ENCODE results near the gene CLIC5. TPM values are rescaled to one million over a fixed set of nuclear protein-coding genes. Genes with fewer than 3 reads are reported as not detected.

The CLIC5 gene
- total RNA-seq, 2 experiments from 2014 or later = 6.0 to 6.4 TPM

GRCh38 chr6:46048646-46049297 lies 33.1 kb upstream of the CLIC5 start:
- DNase-seq (no peak), ATAC-seq (ENCODE audit: low read depth) (no peak)
- H3K4me1 Mint-ChIP-seq = peaks cover 9% of the 10 kb centered on the region
- H3K36me3 Mint-ChIP-seq = no peaks in the 10 kb centered on the region
- no peak overlapping the region for H3K27ac Mint-ChIP-seq
- H3K4me3 Mint-ChIP-seq = no peak overlapping the region
- H3K9me3 Mint-ChIP-seq = no peaks in the 10 kb centered on the region
- H3K27me3 Mint-ChIP-seq = peaks cover 10% of the 10 kb centered on the region
- POLR2A ChIA-PET = no interaction called here

GRCh38 chr6:46046558-46047174 lies 31.0 kb upstream of the CLIC5 start:
- Mint-ChIP-seq H3K36me3 (no peaks in the 10 kb centered on the region), H3K4me3 (no peak overlapping the region), H3K4me1 (peaks cover 4% of the 10 kb centered on the region), H3K27ac (no peak overlapping the region), H3K9me3 (no peaks in the 10 kb centered on the region), H3K27me3 (peaks cover 10% of the 10 kb centered on the region)
- POLR2A ChIA-PET = no interaction called here
- ATAC-seq (ENCODE audit: low read depth) = no peak
- DNase-seq = no peak

- H3K9me3 Mint-ChIP-seq = no peaks in the 10 kb centered on the region
- POLR2A ChIA-PET = no interaction called here
- no peaks in the 10 kb centered on the region for H3K36me3 Mint-ChIP-seq
- DNase-seq = no peak
- H3K27ac Mint-ChIP-seq = no peak overlapping the region
- H3K27me3 Mint-ChIP-seq = peaks cover 6% of the 10 kb centered on the region
- H3K4me3 Mint-ChIP-seq = no peak overlapping the region
- ATAC-seq (ENCODE audit: low read depth) = no peak
- H3K4me1 Mint-ChIP-seq = peaks cover 4% of the 10 kb centered on the region
Observed at GRCh38 chr6:46044881-46045617, 29.4 kb upstream of the CLIC5 start.

- Mint-ChIP-seq H3K36me3 (no peaks in the 10 kb centered on the region), H3K9me3 (no peaks in the 10 kb centered on the region), H3K4me1 (peaks cover 4% of the 10 kb centered on the region), H3K27ac (no peak overlapping the region), H3K27me3 (peaks cover 2% of the 10 kb centered on the region), H3K4me3 (no peak overlapping the region)
- peak; percentile 77 for ATAC-seq (ENCODE audit: low read depth)
- DNase-seq = no peak
- POLR2A ChIA-PET = no interaction called here
Observed at GRCh38 chr6:46042355-46042999, 26.8 kb upstream of the CLIC5 start.

GRCh38 chr6:46040288-46040687 lies 24.6 kb upstream of the CLIC5 start:
- Mint-ChIP-seq H3K27me3 (peaks cover 2% of the 10 kb centered on the region), H3K4me3 (no peak overlapping the region), H3K27ac (no peak overlapping the region), H3K36me3 (no peaks in the 10 kb centered on the region), H3K4me1 (peaks cover 3% of the 10 kb centered on the region), H3K9me3 (no peaks in the 10 kb centered on the region)
- ATAC-seq (ENCODE audit: low read depth) = no peak
- no peak for DNase-seq
- POLR2A ChIA-PET = no interaction called here

GRCh38 chr6:46039646-46040045 lies 24.0 kb upstream of the CLIC5 start:
- no peak for DNase-seq
- Mint-ChIP-seq H3K27ac (no peak overlapping the region), H3K36me3 (no peaks in the 10 kb centered on the region), H3K4me3 (no peak overlapping the region), H3K4me1 (peaks cover 2% of the 10 kb centered on the region), H3K27me3 (peaks cover 2% of the 10 kb centered on the region), H3K9me3 (no peaks in the 10 kb centered on the region)
- POLR2A ChIA-PET = no interaction called here
- ATAC-seq (ENCODE audit: low read depth) = no peak

GRCh38 chr6:46036911-46037310 lies 21.3 kb upstream of the CLIC5 start:
- Mint-ChIP-seq H3K4me3 (no peak overlapping the region), H3K4me1 (no peaks in the 10 kb centered on the region), H3K36me3 (no peaks in the 10 kb centered on the region), H3K27ac (no peak overlapping the region), H3K27me3 (peaks cover 2% of the 10 kb centered on the region), H3K9me3 (no peaks in the 10 kb centered on the region)
- DNase-seq (no peak), ATAC-seq (ENCODE audit: low read depth) (no peak)
- POLR2A ChIA-PET = no interaction called here

DNA sequence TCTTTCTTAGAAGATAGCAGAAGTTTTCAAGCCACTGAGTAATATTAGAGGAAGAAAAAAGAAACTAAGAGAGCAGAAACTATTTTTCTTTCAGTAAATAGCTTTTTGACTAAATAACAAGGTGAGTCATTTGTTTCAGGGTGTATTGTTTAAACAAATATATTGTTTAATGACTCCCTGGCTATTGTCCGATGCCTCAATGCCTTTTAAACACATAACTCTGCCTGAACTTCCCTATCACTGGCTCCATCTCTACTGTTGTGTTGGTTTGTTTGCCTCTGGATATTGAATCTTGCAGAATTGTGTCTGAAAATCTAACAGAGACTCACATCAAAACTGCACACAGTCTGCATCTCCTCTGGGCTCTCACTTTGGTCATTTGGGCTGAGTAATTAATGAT lies 19.6 kb upstream of the CLIC5 start:
- Mint-ChIP-seq H3K4me3 (no peak overlapping the region), H3K27ac (no peak overlapping the region), H3K4me1 (no peaks in the 10 kb centered on the region), H3K27me3 (peaks cover 2% of the 10 kb centered on the region), H3K9me3 (no peaks in the 10 kb centered on the region), H3K36me3 (no peaks in the 10 kb centered on the region)
- DNase-seq = no peak
- no peak for ATAC-seq (ENCODE audit: low read depth)
- POLR2A ChIA-PET = no interaction called here

DNA sequence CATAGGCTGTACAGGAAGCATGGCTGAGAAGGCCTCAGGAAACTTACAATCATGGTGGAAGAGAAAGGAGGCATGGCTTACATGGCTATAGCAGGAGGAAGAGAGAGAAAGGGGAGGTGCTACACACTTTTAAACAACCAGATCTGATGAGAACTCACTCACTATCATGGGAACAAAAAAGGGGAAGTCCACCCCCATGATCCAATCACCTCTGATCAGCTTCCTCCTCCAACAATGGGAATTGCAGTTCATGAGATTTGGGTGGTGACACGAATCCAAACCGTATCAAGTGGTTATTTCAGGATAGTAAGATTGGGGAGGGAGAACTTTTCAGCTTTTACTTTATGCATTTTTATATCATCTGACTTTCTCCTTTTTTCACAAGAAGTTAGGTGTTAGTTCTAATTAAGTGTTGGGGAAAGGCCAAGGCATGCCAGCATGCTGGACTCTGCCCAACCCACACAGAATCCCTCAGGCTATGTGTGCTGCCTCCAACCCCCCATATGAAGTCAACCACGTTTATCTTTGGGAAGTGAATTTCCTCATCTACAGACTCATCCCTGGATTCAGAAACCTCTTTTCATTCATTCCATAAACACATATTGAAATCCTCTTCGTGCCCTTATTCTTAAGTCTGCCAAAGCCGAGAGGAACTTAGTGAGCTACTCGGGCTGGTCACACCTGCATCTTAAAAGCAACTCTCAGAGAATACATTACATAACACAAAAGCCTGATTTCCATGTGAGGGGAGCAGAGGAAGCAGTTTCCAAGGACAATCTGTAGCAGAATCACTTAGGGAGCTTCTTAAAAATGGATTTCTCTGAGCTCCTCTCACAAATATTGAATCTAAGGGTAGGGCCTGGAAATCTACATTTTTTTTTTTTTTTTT lies 16.7 kb upstream of the CLIC5 start:
- Mint-ChIP-seq H3K36me3 (no peaks in the 10 kb centered on the region), H3K4me3 (no peak overlapping the region), H3K27me3 (peaks cover 3% of the 10 kb centered on the region), H3K4me1 (no peaks in the 10 kb centered on the region), H3K9me3 (no peaks in the 10 kb centered on the region), H3K27ac (no peak overlapping the region)
- DNase-seq (no peak), ATAC-seq (ENCODE audit: low read depth) (no peak)
- POLR2A ChIA-PET = no interaction called here

DNA sequence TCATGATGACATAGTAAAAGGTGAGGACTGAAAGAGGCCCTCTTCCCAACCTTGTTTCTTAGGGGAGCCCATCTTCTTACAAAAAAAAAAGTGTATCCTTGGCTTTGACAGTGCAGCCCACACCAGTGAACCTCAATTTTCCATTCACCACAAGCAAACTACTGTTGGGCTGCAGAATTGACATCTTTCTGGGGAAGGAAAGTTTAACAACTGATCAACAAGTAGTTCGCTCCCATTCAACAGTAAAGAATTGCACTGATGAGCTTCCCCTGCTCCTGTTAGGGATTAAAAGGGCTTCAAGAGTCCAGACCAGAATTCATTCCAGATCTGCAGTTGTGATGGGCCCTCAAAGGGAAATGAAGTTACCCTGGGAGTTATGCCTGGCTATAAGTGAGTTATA lies 13.9 kb upstream of the CLIC5 start:
- Mint-ChIP-seq H3K27ac (no peak overlapping the region), H3K4me3 (no peak overlapping the region)
- POLR2A ChIA-PET = no interaction called here

GRCh38 chr6:46026307-46026706 lies 10.6 kb upstream of the CLIC5 start:
- no peak for DNase-seq
- no peaks in the 10 kb centered on the region for H3K4me1 Mint-ChIP-seq
- H3K27me3 Mint-ChIP-seq = peaks cover 7% of the 10 kb centered on the region

More for the DNA sequence above, 13.9 kb upstream of the CLIC5 start:
- Mint-ChIP-seq H3K4me1 (no peaks in the 10 kb centered on the region), H3K9me3 (no peaks in the 10 kb centered on the region), H3K36me3 (no peaks in the 10 kb centered on the region), H3K27me3 (peaks cover 3% of the 10 kb centered on the region)
- no peak for DNase-seq
- ATAC-seq (ENCODE audit: low read depth) = no peak

DNA sequence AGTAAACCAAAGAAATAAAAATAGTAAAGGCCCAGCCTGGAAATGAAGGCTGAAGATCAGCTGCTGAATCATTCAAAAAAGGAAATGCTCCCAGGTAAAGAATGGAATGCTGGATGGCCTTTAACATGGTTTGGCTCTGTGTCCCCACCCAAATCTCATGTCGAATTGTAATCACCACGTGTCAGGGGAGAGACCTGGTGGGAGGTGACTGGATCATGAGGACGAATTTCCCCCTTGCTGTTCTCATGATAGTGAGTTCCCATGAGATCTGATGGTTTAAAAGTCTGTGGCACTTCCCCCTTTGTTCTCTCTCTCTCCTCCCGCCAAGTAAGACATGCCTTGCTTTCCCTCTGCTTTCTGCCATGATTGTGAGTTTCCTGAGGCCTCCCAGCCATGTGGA lies 9.9 kb upstream of the CLIC5 start:
- H3K9me3 Mint-ChIP-seq = peaks cover 3% of the 10 kb centered on the region
- H3K4me3 Mint-ChIP-seq = no peak overlapping the region
- no peak overlapping the region for H3K27ac Mint-ChIP-seq
- POLR2A ChIA-PET = interaction anchor here (1.0 kb wide), 1 partner anchor 11 kb away, joined by 3 read pairs; no protein-coding TSS in a partner anchor
- no peak for ATAC-seq (ENCODE audit: low read depth)
- DNase-seq = no peak
- no peaks in the 10 kb centered on the region for H3K4me1 Mint-ChIP-seq
- no peaks in the 10 kb centered on the region for H3K36me3 Mint-ChIP-seq
- peaks cover 11% of the 10 kb centered on the region for H3K27me3 Mint-ChIP-seq

More at GRCh38 chr6:46026307-46026706, 10.6 kb upstream of the CLIC5 start:
- Mint-ChIP-seq H3K36me3 (no peaks in the 10 kb centered on the region), H3K27ac (no peak overlapping the region), H3K4me3 (no peak overlapping the region), H3K9me3 (peaks cover 3% of the 10 kb centered on the region)
- POLR2A ChIA-PET = interaction anchor here (1.0 kb wide), 1 partner anchor 11 kb away, joined by 3 read pairs; no protein-coding TSS in a partner anchor
- no peak for ATAC-seq (ENCODE audit: low read depth)

Data from activated naive CD8-positive, alpha-beta T cell treated with anti-CD3 and anti-CD28 coated beads, Interleukin-2, amount 10 ng/mL, durations not matched to agents 7 days and 5 days (primary cell).